ENCODE measurements around the gene GALNT16.

Gene GALNT16

GRCh38 chr14:69313176-69313575 is 53.2 kb downstream of the GALNT16 start:
- TF ChIP-seq GATA3 (IDR thresholded peaks at IDR 0.05; ENCODE audit: low read depth, low read length) = no peak
- no peak for TF ChIP-seq GATA2 (IDR thresholded peaks at IDR 0.05; ENCODE audit: low read depth, low read length)

- no peak for TF ChIP-seq GATA3 (IDR thresholded peaks at IDR 0.05; ENCODE audit: low read depth, low read length)
These were observed 54.4 kb downstream of the GALNT16 start for GRCh38 chr14:69314327-69314726.

- TF ChIP-seq GATA3 (IDR thresholded peaks at IDR 0.05; ENCODE audit: low read depth, low read length) = no peak
- no peak for TF ChIP-seq GATA2 (IDR thresholded peaks at IDR 0.05; ENCODE audit: low read depth, low read length)
These were observed 55.3 kb downstream of the GALNT16 start for GRCh38 chr14:69315301-69315700.

DNA sequence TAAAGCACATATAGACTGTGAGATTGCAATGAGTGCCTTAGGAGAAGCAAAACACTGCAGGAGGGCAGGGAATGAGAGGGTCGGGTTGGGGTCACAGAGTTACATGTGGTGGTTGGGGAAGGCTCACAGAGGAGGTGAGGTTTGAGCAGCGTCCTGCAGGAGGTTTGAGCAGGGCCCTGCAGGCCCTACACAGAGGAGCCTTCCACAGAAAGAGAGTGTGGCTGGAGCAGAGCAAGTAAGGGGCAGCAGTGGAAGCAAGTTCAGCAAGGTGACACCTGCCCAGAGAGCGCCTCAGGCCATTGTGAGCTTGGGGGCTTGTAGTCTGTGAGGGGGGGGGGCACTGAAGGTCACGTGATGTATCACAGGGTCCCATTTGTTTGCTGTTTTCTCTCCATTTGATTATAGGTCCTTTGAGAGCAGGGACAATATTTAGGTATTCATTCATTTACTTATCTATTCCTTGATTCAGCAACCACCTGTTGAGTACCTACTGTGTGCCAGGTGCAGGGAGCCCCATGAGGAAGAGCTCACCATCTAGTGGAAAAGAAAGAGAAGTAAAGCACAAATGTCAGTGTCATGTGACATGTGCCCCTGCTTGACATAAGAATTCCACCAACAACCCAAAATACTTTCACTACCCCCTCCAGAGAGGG is 56.6 kb downstream of the GALNT16 start:
- TF ChIP-seq GATA3 (IDR thresholded peaks at IDR 0.05; ENCODE audit: low read depth, low read length) = no peak
- TF ChIP-seq GATA2 (IDR thresholded peaks at IDR 0.05; ENCODE audit: low read depth, low read length) = no peak

DNA sequence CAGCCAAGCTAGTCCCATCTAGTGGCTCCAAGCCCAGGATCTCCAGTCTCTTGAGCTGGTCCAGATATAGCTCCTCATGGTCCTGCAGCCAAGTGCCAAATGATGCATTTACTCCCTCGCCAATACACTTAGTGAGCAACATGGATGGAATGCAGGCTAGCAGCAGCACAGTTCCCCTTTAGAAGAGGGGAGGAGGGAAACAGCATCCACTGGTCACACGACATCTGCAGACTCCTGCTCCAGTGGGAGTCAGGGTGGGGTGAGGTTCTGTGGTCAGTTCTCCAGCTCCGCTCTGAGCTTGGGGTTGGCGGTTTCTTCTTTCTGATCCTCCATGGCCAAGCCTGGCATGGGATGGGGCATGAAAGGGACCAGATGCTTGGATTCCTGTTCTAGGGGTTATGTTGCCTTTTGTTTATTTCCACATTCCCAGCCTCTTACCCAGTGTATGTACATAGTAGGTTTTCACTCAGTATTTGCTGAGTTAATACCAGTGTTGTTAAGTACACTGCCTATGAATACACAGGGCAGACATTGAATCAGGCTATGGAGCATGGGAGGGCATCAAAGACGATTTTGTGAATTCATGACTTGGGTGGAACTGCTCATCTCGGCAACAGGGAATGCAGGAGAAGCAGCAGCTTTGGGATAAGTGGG is 57.3 kb downstream of the GALNT16 start:
- TF ChIP-seq GATA3 (IDR thresholded peaks at IDR 0.05; ENCODE audit: low read depth, low read length) = no peak
- no peak for TF ChIP-seq GATA2 (IDR thresholded peaks at IDR 0.05; ENCODE audit: low read depth, low read length)

- no peak for TF ChIP-seq GATA3 (IDR thresholded peaks at IDR 0.05; ENCODE audit: low read depth, low read length)
- no peak for TF ChIP-seq GATA2 (IDR thresholded peaks at IDR 0.05; ENCODE audit: low read depth, low read length)
These were observed 57.8 kb downstream of the GALNT16 start for GRCh38 chr14:69317780-69318179.

DNA sequence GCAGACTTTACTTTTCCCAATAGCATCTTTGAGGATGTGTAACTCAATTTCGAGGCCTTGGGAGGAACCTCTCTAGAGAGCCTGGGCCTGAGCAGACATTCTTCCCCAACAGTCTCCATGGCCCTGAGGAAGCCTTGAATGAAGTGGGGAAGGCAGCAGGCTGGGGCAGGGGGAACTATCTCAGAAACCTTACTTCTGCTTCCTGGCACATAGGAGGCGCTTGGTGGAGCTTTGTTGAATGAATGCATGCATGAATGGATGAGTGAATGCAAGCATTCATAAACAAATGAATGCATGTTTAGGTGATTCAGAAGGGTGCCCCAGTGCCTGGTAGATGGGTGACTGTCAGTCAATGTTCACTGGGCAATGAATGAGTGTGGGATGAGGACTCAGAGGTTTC is 58.3 kb downstream of the GALNT16 start:
- TF ChIP-seq GATA2 (IDR thresholded peaks at IDR 0.05; ENCODE audit: low read depth, low read length) (no peak), GATA3 (IDR thresholded peaks at IDR 0.05; ENCODE audit: low read depth, low read length) (no peak)

GRCh38 chr14:69318901-69319475 is 59.0 kb downstream of the GALNT16 start:
- no peak for TF ChIP-seq GATA2 (IDR thresholded peaks at IDR 0.05; ENCODE audit: low read depth, low read length)
- no peak for TF ChIP-seq GATA3 (IDR thresholded peaks at IDR 0.05; ENCODE audit: low read depth, low read length)

DNA sequence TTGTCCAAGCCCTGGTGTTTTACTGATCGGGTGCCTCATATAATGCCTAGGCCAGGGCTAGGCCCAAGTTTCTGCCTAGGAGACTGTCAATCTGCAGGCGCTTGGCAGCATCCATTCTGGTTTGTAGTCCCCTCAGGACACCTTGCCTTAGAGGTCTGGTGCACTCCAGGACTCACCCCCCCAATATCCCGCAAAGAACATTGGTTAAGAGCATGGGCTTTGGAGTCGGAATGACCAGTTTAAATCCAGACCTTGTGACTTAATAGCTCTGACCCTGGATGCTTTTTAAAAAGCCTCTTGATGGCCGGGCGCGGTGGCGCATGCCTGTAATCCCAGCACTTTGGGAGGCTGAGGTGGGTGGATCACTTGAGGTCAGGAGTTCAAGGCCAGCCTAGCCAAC is 60.0 kb downstream of the GALNT16 start:
- no peak for TF ChIP-seq GATA2 (IDR thresholded peaks at IDR 0.05; ENCODE audit: low read depth, low read length)
- no peak for TF ChIP-seq GATA3 (IDR thresholded peaks at IDR 0.05; ENCODE audit: low read depth, low read length)

DNA sequence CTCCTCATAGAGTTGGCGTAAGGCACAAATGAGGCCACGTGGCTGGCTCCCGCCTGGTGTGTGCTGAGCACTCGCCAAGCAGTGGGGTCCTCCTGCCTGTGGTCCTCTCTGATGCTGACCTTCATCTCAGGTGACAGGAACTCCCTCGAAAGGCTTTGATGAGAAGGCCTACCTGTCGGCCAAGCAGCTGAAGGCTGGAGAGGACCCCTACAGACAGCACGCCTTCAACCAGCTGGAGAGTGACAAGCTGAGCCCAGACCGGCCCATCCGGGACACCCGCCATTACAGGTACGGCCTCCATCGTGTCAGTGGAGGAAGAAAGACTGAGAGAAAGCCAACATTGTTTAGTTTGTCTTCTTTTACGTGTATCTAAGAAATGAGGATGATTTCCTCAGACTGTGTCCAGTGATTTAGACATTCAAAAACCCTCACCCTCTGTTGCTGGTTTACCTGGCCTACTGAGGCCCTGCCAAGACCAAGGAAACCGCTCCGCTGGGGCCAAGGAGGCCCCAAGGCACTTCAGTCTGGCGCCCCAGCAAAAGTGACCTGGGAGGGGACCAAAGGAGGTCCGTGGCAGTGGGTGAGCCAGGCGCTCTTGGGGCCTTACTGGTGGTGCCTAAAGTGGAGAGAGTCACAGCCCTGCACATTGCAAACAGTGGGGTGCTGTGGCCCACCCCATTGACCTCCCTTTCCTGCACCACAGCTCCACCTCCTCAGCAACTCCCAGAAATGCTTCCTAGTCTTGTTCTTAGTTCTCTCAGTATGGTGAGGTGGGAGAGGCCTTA is 60.8 kb downstream of the GALNT16 start:
- TF ChIP-seq GATA3 (IDR thresholded peaks at IDR 0.05; ENCODE audit: low read depth, low read length) = no peak
- no peak for TF ChIP-seq GATA2 (IDR thresholded peaks at IDR 0.05; ENCODE audit: low read depth, low read length)

DNA sequence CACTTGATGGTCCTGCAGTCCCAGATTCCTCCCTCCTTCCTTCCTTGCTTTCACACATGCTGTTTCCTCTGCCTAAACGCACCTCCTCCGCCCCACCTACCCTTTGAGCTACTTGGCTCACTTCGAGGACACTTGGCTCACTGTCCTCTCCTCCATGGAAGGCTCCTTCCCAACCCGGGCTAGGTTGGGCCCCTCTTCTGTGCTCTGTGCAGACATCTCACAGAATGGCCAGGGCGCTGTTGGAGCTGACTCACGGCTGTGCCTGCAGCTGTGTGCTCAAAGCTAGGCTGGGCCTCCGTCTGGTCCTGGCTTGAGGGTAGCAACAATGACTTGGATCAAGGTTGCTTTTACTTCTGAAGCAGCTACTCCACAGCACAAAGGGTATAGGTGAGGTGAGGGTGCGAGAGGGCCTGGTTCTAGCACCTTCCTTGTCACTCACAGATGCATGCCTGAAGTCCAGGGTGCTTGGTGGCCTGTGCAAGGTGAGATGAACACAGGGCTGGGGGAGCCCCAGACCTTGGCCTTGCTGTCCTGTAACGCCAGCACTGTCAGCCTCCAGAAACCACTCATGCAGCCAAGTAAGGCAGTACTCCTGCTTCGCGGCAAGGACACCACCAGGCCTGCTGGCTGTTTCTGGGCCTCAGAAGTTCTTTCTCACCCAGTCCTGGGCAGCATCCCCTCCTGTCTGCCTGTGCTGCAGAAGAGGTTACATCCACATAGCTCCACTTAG is 61.8 kb downstream of the GALNT16 start:
- TF ChIP-seq GATA3 (IDR thresholded peaks at IDR 0.05; ENCODE audit: low read depth, low read length) (no peak), GATA2 (IDR thresholded peaks at IDR 0.05; ENCODE audit: low read depth, low read length) (no peak)

GRCh38 chr14:69323266-69323998 is 63.5 kb downstream of the GALNT16 start:
- TF ChIP-seq GATA2 (IDR thresholded peaks at IDR 0.05; ENCODE audit: low read depth, low read length) (no peak), GATA3 (IDR thresholded peaks at IDR 0.05; ENCODE audit: low read depth, low read length) (no peak)

GRCh38 chr14:69323999-69324282 is 64.0 kb downstream of the GALNT16 start:
- TF ChIP-seq GATA2 (IDR thresholded peaks at IDR 0.05; ENCODE audit: low read depth, low read length) (no peak), GATA3 (IDR thresholded peaks at IDR 0.05; ENCODE audit: low read depth, low read length) (no peak)
